ENCODE data around the gene DNASE2. TPM values are rescaled to one million over a fixed set of nuclear protein-coding genes. Genes with fewer than 3 reads are reported as not detected.
A peak's percentile ranks its signal among the peaks of the same experiment; 100 is the strongest.
"Not testable (repeated sequence)": the region's sequence is repeated elsewhere in the genome, so short reads cannot be mapped to it uniquely, and the experiment has no call there.

DNASE2 gene
- total and polyA plus RNA-seq, 7 donors = 5.5 to 23.0 (median 9.7) TPM

- ATAC-seq (no peak), DNase-seq (no peak)
- H3K9me3 ChIP-seq = no peaks in the 10 kb centered on the region
- WGBS, 3 donors = 4 to 6% (median 6%) methylated on average over 26 of the region's 26 CpGs
- peaks cover 7% of the 10 kb centered on the region for H3K4me1 ChIP-seq
- peak overlapping the region; percentile 98 for H3K4me3 ChIP-seq
- intact Hi-C loops (cut with DNase I) = loop anchor here in 1 of 2 donors (5.0 kb wide), 1 partner anchor 66 kb away; the partner anchor contains the start of gene GADD45GIP1
- H3K27me3 ChIP-seq (ENCODE audit: insufficient read depth in 3 of 3, low read length in 2 of 3) = no peaks in the 10 kb centered on the region
- peak overlapping the region; percentile 86 for H3K27ac ChIP-seq
- peaks cover 2 to 33% of the 10 kb centered on the region in 2 donors for H3K36me3 ChIP-seq (ENCODE audit: insufficient read depth in 1 of 2, low read depth in 1 of 2)
- TF ChIP-seq CTCF (IDR thresholded peaks at IDR 0.05) = no peak
These were observed 10.3 kb upstream of the DNASE2 start for GRCh38 chr19:12891553-12892021.

- peak; percentile 98 to 99 (median 99) for ATAC-seq
- peaks cover 7% of the 10 kb centered on the region for H3K4me1 ChIP-seq
- TF ChIP-seq CTCF (IDR thresholded peaks at IDR 0.05) = no peak
- peak; percentile 96 to 98 for DNase-seq
- H3K27ac ChIP-seq = peak within 1 kb of the TSS; percentile 86
- intact Hi-C loops (cut with DNase I) = loop anchor here in 1 of 2 donors (5.0 kb wide), 1 partner anchor 66 kb away; the partner anchor contains the start of gene GADD45GIP1
- no peaks in the 10 kb centered on the region for H3K9me3 ChIP-seq
- H3K27me3 ChIP-seq (ENCODE audit: insufficient read depth in 3 of 3, low read length in 2 of 3) = no peaks in the 10 kb centered on the region
- WGBS, 3 donors = 0 to 1% (median 0%) methylated on average over 49 of the region's 49 CpGs
- H3K4me3 ChIP-seq = peak within 1 kb of the TSS; percentile 98
- peaks cover 0 to 27% of the 10 kb centered on the region in 2 donors for H3K36me3 ChIP-seq (ENCODE audit: insufficient read depth in 1 of 2, low read depth in 1 of 2)
These were observed 9.7 kb upstream of the DNASE2 start, which contains the start of gene GCDH for GRCh38 chr19:12890787-12891552. TSS of gene GCDH (plus strand) at chr19:12891160. CDS start at chr19:12891305, 145 bp downstream.

- H3K4me1 ChIP-seq; H3K27me3 ChIP-seq (ENCODE audit: insufficient read depth in 3 of 3, low read length in 2 of 3); DNase-seq; H3K9me3 ChIP-seq; ATAC-seq: not testable (repeated sequence)
- intact Hi-C loops (cut with DNase I) = loop anchor here in 1 of 2 donors (5.0 kb wide), 1 partner anchor 67 kb away; the partner anchor contains the start of gene GADD45GIP1
- Histone ChIP-seq H3K27ac (peak overlapping the region; percentile 23), H3K4me3 (peak overlapping the region; percentile 98), H3K36me3 (ENCODE audit: insufficient read depth in 1 of 2, low read depth in 1 of 2) (peaks cover 0 to 24% of the 10 kb centered on the region in 2 donors)
- WGBS, 3 donors = 29 to 38% (median 32%) methylated on average over 10 of the region's 10 CpGs
These were observed 9.1 kb upstream of the DNASE2 start for GRCh38 chr19:12890299-12890786.

- peaks cover 0 to 10% (median 2%) of the 10 kb centered on the region in 3 donors for H3K27me3 ChIP-seq (ENCODE audit: insufficient read depth in 3 of 3, low read length in 2 of 3)
- H3K27ac ChIP-seq = no peak overlapping the region
- TF ChIP-seq CTCF (IDR thresholded peaks at IDR 0.05) = no peak
- no peak overlapping the region for H3K4me3 ChIP-seq
- H3K36me3 ChIP-seq (ENCODE audit: insufficient read depth in 1 of 2, low read depth in 1 of 2) = peaks cover 0 to 1% of the 10 kb centered on the region in 2 donors
- ATAC-seq = no peak
- intact Hi-C loops (cut with DNase I) = no loop called here
- 75 to 85% (median 79%) methylated on average over 5 of the region's 5 CpGs for WGBS, 3 donors
- peaks cover 16% of the 10 kb centered on the region for H3K4me1 ChIP-seq
- no peak for DNase-seq
- H3K9me3 ChIP-seq = no peaks in the 10 kb centered on the region
These were observed 6.9 kb upstream of the DNASE2 start for GRCh38 chr19:12888006-12888603.
